SU-DHL-6 (cell line): ENCODE results near the gene RADIL.

Source experiments
- H2AFZ ChIP-seq: fragments of 200-600 bp; sonication (generic); 2 replicates; pipeline ENCODE4 v1.6.1; 2014; ENCODE audit warnings: low read depth, mild to moderate bottlenecking, moderate library complexity, mixed read lengths, antibody characterized with exemption, low read length; ENCODE audit not compliant: severe bottlenecking
- H3F3A ChIP-seq: fragments of 200-600 bp; shearing (Covaris generic); 2 replicates; pipeline ENCODE4 v1.6.0; 2016; ENCODE audit warnings: antibody characterized with exemption, mild to moderate bottlenecking; ENCODE audit not compliant: insufficient read depth
- H3K27ac ChIP-seq: fragments of 200-600 bp; sonication (generic); 2 replicates; pipeline ENCODE4 v1.5.1; 2016; ENCODE audit warnings: low read depth, mild to moderate bottlenecking, low read length, moderate library complexity, mixed read lengths
- H3K27me3 ChIP-seq: fragments of 200-600 bp; sonication (generic), shearing (Covaris generic); 2 replicates; pipeline ENCODE4 v1.6.0; 2014; ENCODE audit warnings: mild to moderate bottlenecking, low read length
- H3K36me3 ChIP-seq: fragments of 200-600 bp; sonication (generic); 2 replicates; pipeline ENCODE4 v1.6.1; 2014; ENCODE audit warnings: mild to moderate bottlenecking, low read length, mixed read lengths
- H3K4me2 ChIP-seq: fragments of 300-600, 200-600 bp; shearing (Covaris generic), sonication (generic); 2 replicates; pipeline ENCODE4 v1.6.0; 2014; ENCODE audit warnings: low read length, low read depth, mild to moderate bottlenecking; ENCODE audit not compliant: poor library complexity, severe bottlenecking
- H3K4me3 ChIP-seq: fragments of 200-600 bp; sonication (generic); 2 replicates; pipeline ENCODE4 v1.5.1; 2014; ENCODE audit warnings: antibody characterized with exemption, low read length, mild to moderate bottlenecking, mixed read lengths; ENCODE audit not compliant: insufficient read depth, poor library complexity, severe bottlenecking
- H3K79me2 ChIP-seq: fragments of 200-600 bp; sonication (generic); 2 replicates; pipeline ENCODE4 v1.6.1; 2014; ENCODE audit warnings: mild to moderate bottlenecking, low read length, moderate library complexity; ENCODE audit not compliant: insufficient read depth
- H3K9ac ChIP-seq: fragments of 200-600 bp; sonication (generic); 2 replicates; pipeline ENCODE4 v1.7.0; 2014; ENCODE audit warnings: mild to moderate bottlenecking, low read length
- H3K9me2 ChIP-seq: fragments of 200-600 bp; sonication (generic); replicated peaks from 2 replicates; pipeline ENCODE4 v1.6.1; 2014; ENCODE audit warnings: low read length; ENCODE audit not compliant: insufficient read depth
- H3K9me3 ChIP-seq: fragments of 200-600 bp; sonication (generic); 2 replicates; pipeline ENCODE4 v1.6.1; 2014; ENCODE audit warnings: low read length, mixed read lengths; ENCODE audit not compliant: insufficient read depth
- H4K20me1 ChIP-seq: fragments of 200-600 bp; sonication (generic); 2 replicates; pipeline ENCODE4 v1.6.1; 2014; ENCODE audit warnings: low read depth, mild to moderate bottlenecking, antibody characterized with exemption, low read length, moderate library complexity, mixed read lengths
- EZH2phosphoT487 ChIP-seq: fragments of 200-600 bp; sonication (generic), shearing (Covaris generic); conservative IDR thresholded peaks from 2 replicates; pipeline ENCODE4 v1.6.1; 2018; ENCODE audit warnings: mild to moderate bottlenecking, antibody characterized with exemption, low read length, moderate library complexity, mixed read lengths
- TF ChIP-seq, protein P1 (sequence below): fragments of 200-600 bp; sonication (generic); IDR thresholded peaks from one replicate; pipeline ENCODE4 v1.5.1; 2017; ENCODE audit warnings: antibody characterized with exemption, mild to moderate bottlenecking, low read length, moderate library complexity; ENCODE audit not compliant: insufficient read depth, poor library complexity, severe bottlenecking

Gene RADIL

GRCh38 chr7:4825081-4825480 lies 58.4 kb downstream of the RADIL start:
- H3K27ac ChIP-seq: no peak overlapping the region
- H3K4me3 ChIP-seq: no peak overlapping the region
- no peaks in the 10 kb centered on the region for H3K9me2 ChIP-seq
- H4K20me1 ChIP-seq: no peaks in the 10 kb centered on the region
- no peaks in the 10 kb centered on the region for H3K79me2 ChIP-seq
- no peaks in the 10 kb centered on the region for H3K9me3 ChIP-seq
- no peak overlapping the region for H2AFZ ChIP-seq
- no peaks in the 10 kb centered on the region for H3K27me3 ChIP-seq
- no peaks in the 10 kb centered on the region for H3K36me3 ChIP-seq
- H3F3A ChIP-seq: no peaks in the 10 kb centered on the region
- H3K9ac ChIP-seq: no peak overlapping the region
- TF ChIP-seq EZH2phosphoT487: no peak
- TF ChIP-seq, protein P1, sequence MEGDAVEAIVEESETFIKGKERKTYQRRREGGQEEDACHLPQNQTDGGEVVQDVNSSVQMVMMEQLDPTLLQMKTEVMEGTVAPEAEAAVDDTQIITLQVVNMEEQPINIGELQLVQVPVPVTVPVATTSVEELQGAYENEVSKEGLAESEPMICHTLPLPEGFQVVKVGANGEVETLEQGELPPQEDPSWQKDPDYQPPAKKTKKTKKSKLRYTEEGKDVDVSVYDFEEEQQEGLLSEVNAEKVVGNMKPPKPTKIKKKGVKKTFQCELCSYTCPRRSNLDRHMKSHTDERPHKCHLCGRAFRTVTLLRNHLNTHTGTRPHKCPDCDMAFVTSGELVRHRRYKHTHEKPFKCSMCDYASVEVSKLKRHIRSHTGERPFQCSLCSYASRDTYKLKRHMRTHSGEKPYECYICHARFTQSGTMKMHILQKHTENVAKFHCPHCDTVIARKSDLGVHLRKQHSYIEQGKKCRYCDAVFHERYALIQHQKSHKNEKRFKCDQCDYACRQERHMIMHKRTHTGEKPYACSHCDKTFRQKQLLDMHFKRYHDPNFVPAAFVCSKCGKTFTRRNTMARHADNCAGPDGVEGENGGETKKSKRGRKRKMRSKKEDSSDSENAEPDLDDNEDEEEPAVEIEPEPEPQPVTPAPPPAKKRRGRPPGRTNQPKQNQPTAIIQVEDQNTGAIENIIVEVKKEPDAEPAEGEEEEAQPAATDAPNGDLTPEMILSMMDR: no peak
- no peak overlapping the region for H3K4me2 ChIP-seq

GRCh38 chr7:4824120-4824775 lies 59.3 kb downstream of the RADIL start:
- no peak overlapping the region for H3K4me3 ChIP-seq
- no peaks in the 10 kb centered on the region for H3K9me2 ChIP-seq
- no peak overlapping the region for H2AFZ ChIP-seq
- H3K9ac ChIP-seq: no peak overlapping the region
- no peaks in the 10 kb centered on the region for H3F3A ChIP-seq
- H3K27ac ChIP-seq: no peak overlapping the region
- H3K27me3 ChIP-seq: no peaks in the 10 kb centered on the region
- no peaks in the 10 kb centered on the region for H3K9me3 ChIP-seq
- H4K20me1 ChIP-seq: no peaks in the 10 kb centered on the region
- H3K36me3 ChIP-seq: no peaks in the 10 kb centered on the region
- H3K79me2 ChIP-seq: no peaks in the 10 kb centered on the region
- no peak overlapping the region for H3K4me2 ChIP-seq
- TF ChIP-seq, protein P1: no peak
- TF ChIP-seq EZH2phosphoT487: no peak

DNA sequence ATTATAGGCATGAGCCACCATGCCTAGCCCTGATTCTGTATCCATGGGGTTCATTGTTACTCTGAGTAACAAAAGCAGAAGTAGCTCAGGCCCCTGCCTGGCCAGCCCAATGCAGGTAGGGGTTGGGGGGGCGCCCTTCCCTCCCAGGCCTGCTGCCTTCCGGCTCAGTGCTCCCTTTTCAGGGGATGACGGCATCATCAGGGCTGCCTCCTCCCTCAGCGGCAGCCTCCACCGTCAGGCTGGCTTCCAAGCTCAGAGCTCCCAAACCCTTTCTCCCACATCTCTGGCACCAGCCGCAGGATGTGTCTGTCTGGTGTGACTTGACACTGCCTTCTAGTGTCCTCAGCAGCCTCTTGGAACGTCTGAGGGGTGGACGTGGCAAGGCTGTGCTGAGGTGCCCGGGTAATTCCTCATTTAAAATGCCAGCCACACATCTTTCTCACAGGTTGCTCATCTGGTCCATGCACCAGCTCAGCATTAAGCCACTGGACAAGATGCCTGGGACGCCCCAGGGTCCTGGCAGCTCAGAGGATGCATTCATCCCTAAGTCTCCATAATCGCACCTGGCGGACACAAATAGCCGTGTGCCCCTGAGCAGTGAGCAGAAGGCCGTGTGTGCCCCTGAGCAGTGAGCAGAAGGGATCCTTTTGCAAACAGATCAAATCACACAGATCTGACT lies 59.9 kb downstream of the RADIL start:
- no peaks in the 10 kb centered on the region for H3K36me3 ChIP-seq
- no peak overlapping the region for H3K9ac ChIP-seq

More for the DNA sequence above, 59.9 kb downstream of the RADIL start:
- Histone ChIP-seq H4K20me1 (no peaks in the 10 kb centered on the region), H3K4me3 (no peak overlapping the region), H3K27me3 (no peaks in the 10 kb centered on the region), H2AFZ (no peak overlapping the region), H3K79me2 (no peaks in the 10 kb centered on the region), H3K9me2 (no peaks in the 10 kb centered on the region), H3K9me3 (no peaks in the 10 kb centered on the region), H3K27ac (no peak overlapping the region), H3F3A (no peaks in the 10 kb centered on the region), H3K4me2 (no peak overlapping the region)
- TF ChIP-seq, protein P1: no peak
- no peak for TF ChIP-seq EZH2phosphoT487
